ENCODE data around the gene RNU5D-1.

RNU5D-1 gene

GRCh38 chr1:44693900-44694299 lies 37.1 kb downstream of the RNU5D-1 start:
- H3K4me1 ChIP-seq (ENCODE audit: control insufficient read depth, insufficient read depth, low read length) = no peaks in the 10 kb centered on the region
- POLR2A ChIA-PET = interaction anchor here (1.9 kb wide), 1 partner anchor 20 kb away, joined by 5 read pairs; the partner anchor contains the start of genes ARMH1 and TMEM53
- CTCF ChIA-PET = no interaction called here
- no peaks in the 10 kb centered on the region for H3K36me3 ChIP-seq (ENCODE audit: control insufficient read depth in 2 of 2, insufficient read depth in 1 of 2, low read length in 2 of 2)
- TF ChIP-seq ZNF501 (tag by site-specific recombination; IDR thresholded peaks at IDR 0.05) (no peak), ZNF670 (tag by site-specific recombination; IDR thresholded peaks at IDR 0.05; ENCODE audit: low read depth) (no peak), ZNF837 (tag by site-specific recombination; IDR thresholded peaks at IDR 0.05) (no peak), KLF16 (tag by site-specific recombination; IDR thresholded peaks at IDR 0.05) (no peak), ZNF248 (tag by site-specific recombination; IDR thresholded peaks at IDR 0.05) (no peak), ZNF843 (tag by site-specific recombination; IDR thresholded peaks at IDR 0.05) (no peak), SCRT1 (tag by site-specific recombination; IDR thresholded peaks at IDR 0.05; ENCODE audit: borderline replicate concordance) (no peak), ATF2 (tag by site-specific recombination; IDR thresholded peaks at IDR 0.05; ENCODE audit: low read depth) (peak; percentile 80), PRDM4 (tag by site-specific recombination; IDR thresholded peaks at IDR 0.05) (no peak), YY2 (tag by site-specific recombination; IDR thresholded peaks at IDR 0.05) (no peak), ZSCAN23 (tag by site-specific recombination; IDR thresholded peaks at IDR 0.05) (no peak), ZXDB (tag by site-specific recombination; IDR thresholded peaks at IDR 0.05) (no peak), ZNF692 (tag by site-specific recombination; IDR thresholded peaks at IDR 0.05) (0 out of 2 replicates have a peak, but pooled peaks have one; percentile 37), KLF8 (tag by site-specific recombination; IDR thresholded peaks at IDR 0.05) (no peak), ZFP41 (tag by site-specific recombination; IDR thresholded peaks at IDR 0.05; ENCODE audit: borderline replicate concordance) (no peak), ZNF132 (tag by site-specific recombination; IDR thresholded peaks at IDR 0.05; ENCODE audit: borderline replicate concordance) (no peak), ZNF302 (tag by site-specific recombination; IDR thresholded peaks at IDR 0.05; ENCODE audit: low read depth) (no peak), GLIS1 (tag by site-specific recombination; IDR thresholded peaks at IDR 0.05) (no peak), ZNF335 (tag by site-specific recombination; conservative IDR thresholded peaks at IDR 0.05) (0 out of 2 replicates have a peak, but pooled peaks have one; percentile 20), ZNF398 (tag by site-specific recombination; IDR thresholded peaks at IDR 0.05) (peak; percentile 37; the same call in 1 of the 2 replicates), ZBTB1 (tag by site-specific recombination; IDR thresholded peaks at IDR 0.05) (no peak), ZNF580 (tag by site-specific recombination; IDR thresholded peaks at IDR 0.05) (no peak), ZFHX2 (tag by site-specific recombination; conservative IDR thresholded peaks at IDR 0.05) (0 out of 2 replicates have a peak, but pooled peaks have one; percentile 8), ZNF121 (tag by site-specific recombination; IDR thresholded peaks at IDR 0.05) (no peak)
- H3K27ac ChIP-seq (ENCODE audit: extremely low read depth, low read depth, low read length) = no peak overlapping the region
- no peaks in the 10 kb centered on the region for H3K9me3 ChIP-seq (ENCODE audit: control insufficient read depth, insufficient read depth, low read depth, low read length)
- no peak overlapping the region for H3K4me3 ChIP-seq (ENCODE audit: low read depth, low read length)
